Occipital lobe (tissue), 3 donors: Measurements from ENCODE around the gene PCSK2. TPM values are rescaled to one million over a fixed set of nuclear protein-coding genes. Genes with fewer than 3 reads are reported as not detected.

Experiments used
- DNase-seq: peaks from one replicate; lab custom pipeline; 2025; lab: John Stamatoyannopoulos, UW
- small RNA-seq: library from RNA; depleted of rRNA; stranded (forward); fragments of <200 nt; gene quantifications from one replicate; pipeline ENCODE3, GENCODE V24; 2014
- total RNA-seq: library from RNA; depleted of rRNA; stranded (reverse); fragments of >200 nt; gene quantifications from one replicate; pipeline ENCODE4 v1.2.3, GENCODE V29; 2014

PCSK2 gene
- total RNA-seq, 1 donor from 2014 or later, result 37.9 TPM

GRCh38 chr20:17530153-17530552 lies 303.3 kb downstream of the PCSK2 start:
- DNase-seq, result no peak

DNA sequence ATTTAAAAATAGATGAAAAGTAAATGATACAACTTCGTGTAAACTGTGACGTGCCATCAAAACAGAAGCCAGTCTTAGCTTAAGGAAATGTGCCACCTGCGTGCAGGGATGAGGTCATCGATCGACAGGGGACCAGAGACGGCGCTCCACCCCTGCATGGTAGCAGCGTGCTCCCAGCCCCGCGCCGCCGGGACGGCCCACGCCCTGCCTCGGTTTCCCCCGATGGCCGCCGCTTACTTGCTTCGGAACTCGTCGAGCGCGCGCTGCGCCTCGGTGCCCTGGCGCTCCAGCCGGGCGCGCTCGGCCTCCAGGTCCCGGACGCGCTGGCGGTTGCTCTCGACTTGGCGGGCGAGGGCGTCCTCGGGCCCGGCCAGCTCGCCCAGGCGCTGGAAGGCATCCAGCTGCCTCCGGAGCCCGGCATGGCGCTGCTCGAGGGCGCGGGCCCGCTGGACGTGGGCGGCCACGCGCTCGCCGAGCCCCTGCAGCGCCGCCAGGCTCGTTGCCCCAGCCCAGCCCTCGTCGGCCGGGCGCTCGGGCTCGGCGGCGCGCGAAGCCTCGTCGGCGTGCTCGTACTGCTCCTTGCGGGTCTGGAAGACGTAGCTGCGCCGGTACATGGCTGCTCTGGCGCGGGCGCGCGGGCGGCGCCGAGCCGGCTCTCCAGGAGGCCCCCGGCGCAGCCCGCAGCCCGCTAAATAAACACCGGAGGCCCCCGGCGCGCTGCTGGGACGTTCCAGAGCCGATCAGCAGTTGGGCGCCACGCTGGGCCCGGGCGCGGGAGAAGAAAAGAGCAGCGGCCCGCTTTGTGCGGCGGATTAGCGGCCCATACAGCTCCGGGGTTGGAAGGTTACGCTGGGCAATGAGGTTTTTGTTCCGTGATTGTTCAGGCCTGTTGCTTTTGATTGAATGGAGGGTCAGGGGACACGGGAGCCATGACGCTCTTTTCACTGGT lies 304.1 kb downstream of the PCSK2 start, which contains the start of gene BFSP1:
TSS of gene BFSP1 (minus strand) at position 664 of the 949 bp plus-strand sequence. CDS start at position 614, 50 bp downstream.
- DNase-seq, result peak; percentile 34

DNA sequence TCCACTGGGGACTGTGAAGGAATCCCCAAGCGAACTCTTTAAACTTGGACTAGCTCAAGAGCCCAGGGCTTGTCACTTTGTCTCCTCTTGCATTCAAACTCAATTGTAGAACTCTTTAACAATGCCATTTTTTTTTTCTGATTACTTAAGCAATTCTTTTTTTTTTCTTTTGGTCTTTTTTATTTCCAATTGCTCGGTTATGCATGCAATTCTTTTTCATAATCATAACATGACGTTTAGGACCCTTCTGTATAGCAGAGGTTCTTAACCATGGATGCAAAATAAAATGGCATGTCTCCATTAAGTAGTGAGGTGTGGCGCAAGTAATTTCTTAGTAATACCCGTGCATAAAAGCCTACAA lies 304.8 kb downstream of the PCSK2 start:
- no peak for DNase-seq

DNA sequence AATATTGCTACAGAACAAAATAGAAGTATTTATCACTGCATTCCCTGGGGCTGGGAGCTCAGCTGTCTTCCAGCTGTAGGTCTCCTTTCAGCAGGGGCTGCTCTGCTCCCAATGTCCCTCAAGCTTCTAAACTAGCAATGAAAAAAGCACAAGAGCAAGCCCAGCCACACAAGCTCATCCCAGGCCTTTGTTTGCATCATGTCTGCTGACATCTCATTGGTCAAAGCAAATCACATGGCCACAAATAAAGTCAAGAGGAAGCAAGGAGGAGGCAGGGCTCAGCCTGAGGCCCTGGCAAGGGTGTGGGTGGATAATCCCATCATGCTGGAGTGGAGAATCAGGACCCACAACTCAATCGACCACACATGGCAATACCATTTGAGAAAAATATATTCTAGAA lies 306.6 kb downstream of the PCSK2 start:
- DNase-seq, result no peak

DNA sequence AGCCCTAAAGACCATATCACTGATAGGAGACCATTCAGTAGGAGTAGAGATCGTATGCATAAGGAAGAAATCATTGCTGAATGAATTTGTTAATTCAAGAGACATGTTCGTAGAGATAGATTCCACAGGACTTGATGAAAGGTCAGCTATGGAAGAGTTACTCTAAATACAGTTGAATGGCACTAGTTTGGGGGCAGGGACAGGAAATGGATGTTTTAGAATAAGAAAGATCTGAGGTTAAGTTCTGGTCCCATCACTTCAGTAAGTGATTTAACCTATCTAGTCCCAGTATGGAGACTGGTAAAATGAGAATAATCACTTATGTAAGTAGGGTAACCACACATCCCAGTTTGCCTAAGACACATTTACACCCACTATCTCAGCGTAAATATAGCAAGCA lies 307.2 kb downstream of the PCSK2 start:
- DNase-seq, result no peak

Small RNA genes within 50 kb of the gene (small RNA-seq; reads per million reads assigned to genes)
- gene AL359511.1 (not detected), gene RNU1-131P (0.12 reads per million), gene RNU6-27P (not detected)
